ENCODE measurements around the gene MYOM1.

The MYOM1 gene

GRCh38 chr18:3099327-3099726, 120.4 kb downstream of the MYOM1 start:
- Histone ChIP-seq H2AFZ (ENCODE audit: low read depth) (no peak overlapping the region), H3K4me3 (IDR thresholded peaks at IDR 0.05; ENCODE audit: insufficient read depth, low read depth, low read length) (no peak overlapping the region), H3K36me3 (ENCODE audit: insufficient read depth) (no peaks in the 10 kb centered on the region), H3K79me2 (ENCODE audit: insufficient read depth, low read depth) (no peaks in the 10 kb centered on the region), H3K27me3 (ENCODE audit: insufficient read depth, low read depth) (no peaks in the 10 kb centered on the region), H4K20me1 (ENCODE audit: insufficient read depth) (no peaks in the 10 kb centered on the region), H3K4me2 (no peak overlapping the region), H3K27ac (no peak overlapping the region), H3K9ac (no peak overlapping the region), H3K4me1 (ENCODE audit: low read depth, poor library complexity, severe bottlenecking) (no peaks in the 10 kb centered on the region)
- no peak for TF ChIP-seq CTCF (conservative IDR thresholded peaks at IDR 0.05; ENCODE audit: low read depth, low read length)

GRCh38 chr18:3097082-3097481, 122.7 kb downstream of the MYOM1 start:
- Histone ChIP-seq H3K9ac (no peak overlapping the region), H3K79me2 (ENCODE audit: insufficient read depth, low read depth) (no peaks in the 10 kb centered on the region), H3K36me3 (ENCODE audit: insufficient read depth) (no peaks in the 10 kb centered on the region), H3K27me3 (ENCODE audit: insufficient read depth, low read depth) (no peaks in the 10 kb centered on the region), H4K20me1 (ENCODE audit: insufficient read depth) (no peaks in the 10 kb centered on the region), H2AFZ (ENCODE audit: low read depth) (no peak overlapping the region), H3K4me2 (no peak overlapping the region), H3K4me3 (IDR thresholded peaks at IDR 0.05; ENCODE audit: insufficient read depth, low read depth, low read length) (no peak overlapping the region), H3K27ac (no peak overlapping the region), H3K4me1 (ENCODE audit: low read depth, poor library complexity, severe bottlenecking) (no peaks in the 10 kb centered on the region)
- TF ChIP-seq CTCF (conservative IDR thresholded peaks at IDR 0.05; ENCODE audit: low read depth, low read length): no peak

GRCh38 chr18:3095921-3096320, 123.8 kb downstream of the MYOM1 start:
- H3K4me1 ChIP-seq (ENCODE audit: low read depth, poor library complexity, severe bottlenecking): no peaks in the 10 kb centered on the region
- H3K79me2 ChIP-seq (ENCODE audit: insufficient read depth, low read depth): no peaks in the 10 kb centered on the region
- no peak for TF ChIP-seq CTCF (conservative IDR thresholded peaks at IDR 0.05; ENCODE audit: low read depth, low read length)
- H3K36me3 ChIP-seq (ENCODE audit: insufficient read depth): no peaks in the 10 kb centered on the region
- no peak overlapping the region for H3K27ac ChIP-seq
- no peaks in the 10 kb centered on the region for H4K20me1 ChIP-seq (ENCODE audit: insufficient read depth)
- H3K27me3 ChIP-seq (ENCODE audit: insufficient read depth, low read depth): no peaks in the 10 kb centered on the region
- H3K4me2 ChIP-seq: no peak overlapping the region
- no peak overlapping the region for H3K9ac ChIP-seq
- H2AFZ ChIP-seq (ENCODE audit: low read depth): no peak overlapping the region
- no peak overlapping the region for H3K4me3 ChIP-seq (IDR thresholded peaks at IDR 0.05; ENCODE audit: insufficient read depth, low read depth, low read length)

- H3K36me3 ChIP-seq (ENCODE audit: insufficient read depth): no peaks in the 10 kb centered on the region
- H3K9ac ChIP-seq: no peak overlapping the region
- H3K27ac ChIP-seq: no peak overlapping the region
- no peak overlapping the region for H3K4me2 ChIP-seq
- no peaks in the 10 kb centered on the region for H3K4me1 ChIP-seq (ENCODE audit: low read depth, poor library complexity, severe bottlenecking)
- H3K79me2 ChIP-seq (ENCODE audit: insufficient read depth, low read depth): no peaks in the 10 kb centered on the region
- no peaks in the 10 kb centered on the region for H3K27me3 ChIP-seq (ENCODE audit: insufficient read depth, low read depth)
- TF ChIP-seq CTCF (conservative IDR thresholded peaks at IDR 0.05; ENCODE audit: low read depth, low read length): no peak
- H2AFZ ChIP-seq (ENCODE audit: low read depth): no peak overlapping the region
- no peaks in the 10 kb centered on the region for H4K20me1 ChIP-seq (ENCODE audit: insufficient read depth)
- H3K4me3 ChIP-seq (IDR thresholded peaks at IDR 0.05; ENCODE audit: insufficient read depth, low read depth, low read length): no peak overlapping the region
Observed at GRCh38 chr18:3094338-3094684, 125.5 kb downstream of the MYOM1 start.

All from KMS-11 (cell line).